Activated CD4-positive, CD25-positive, alpha-beta regulatory T cell treated with anti-CD3 and anti-CD28 coated beads, Interleukin-2, amount 50 U/mL, for 24 hours (primary cell): ENCODE measurements around the gene PMEPA1.

ENCODE experiments used
- ATAC-seq, 2 donors: fragments of 150-1000 bp; cut with Tn5 transposase; one replicate each; pipeline ENCODE4 v1.10.0; 2021; ENCODE audit warnings: mild to moderate bottlenecking in 1 of 2, moderate library complexity in 1 of 2

PMEPA1 gene

DNA sequence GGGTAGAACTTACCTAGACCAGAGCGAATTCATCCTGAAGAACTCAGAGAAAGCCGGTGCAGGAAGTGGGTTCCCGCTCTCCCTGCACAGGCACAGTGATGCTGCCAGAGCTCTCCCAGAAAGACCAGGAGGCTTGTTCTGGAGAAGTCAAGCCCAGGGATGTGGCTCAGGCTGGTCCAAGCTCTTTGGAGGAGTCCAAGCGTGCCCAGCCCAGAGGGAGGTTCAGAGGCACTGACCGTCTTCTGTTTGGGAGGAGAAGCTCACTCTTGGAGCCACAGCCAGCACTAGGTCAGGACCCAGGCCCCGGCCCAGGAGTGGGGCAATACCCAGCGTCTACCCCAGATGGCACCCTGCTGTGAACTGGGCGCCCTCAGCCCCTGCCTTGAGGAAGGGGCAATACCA lies 1.5 kb upstream of the PMEPA1 start:
- no peak for ATAC-seq

- ATAC-seq: no peak
Measured at GRCh38 chr20:57710841-57711240, 1.0 kb upstream of the PMEPA1 start.

DNA sequence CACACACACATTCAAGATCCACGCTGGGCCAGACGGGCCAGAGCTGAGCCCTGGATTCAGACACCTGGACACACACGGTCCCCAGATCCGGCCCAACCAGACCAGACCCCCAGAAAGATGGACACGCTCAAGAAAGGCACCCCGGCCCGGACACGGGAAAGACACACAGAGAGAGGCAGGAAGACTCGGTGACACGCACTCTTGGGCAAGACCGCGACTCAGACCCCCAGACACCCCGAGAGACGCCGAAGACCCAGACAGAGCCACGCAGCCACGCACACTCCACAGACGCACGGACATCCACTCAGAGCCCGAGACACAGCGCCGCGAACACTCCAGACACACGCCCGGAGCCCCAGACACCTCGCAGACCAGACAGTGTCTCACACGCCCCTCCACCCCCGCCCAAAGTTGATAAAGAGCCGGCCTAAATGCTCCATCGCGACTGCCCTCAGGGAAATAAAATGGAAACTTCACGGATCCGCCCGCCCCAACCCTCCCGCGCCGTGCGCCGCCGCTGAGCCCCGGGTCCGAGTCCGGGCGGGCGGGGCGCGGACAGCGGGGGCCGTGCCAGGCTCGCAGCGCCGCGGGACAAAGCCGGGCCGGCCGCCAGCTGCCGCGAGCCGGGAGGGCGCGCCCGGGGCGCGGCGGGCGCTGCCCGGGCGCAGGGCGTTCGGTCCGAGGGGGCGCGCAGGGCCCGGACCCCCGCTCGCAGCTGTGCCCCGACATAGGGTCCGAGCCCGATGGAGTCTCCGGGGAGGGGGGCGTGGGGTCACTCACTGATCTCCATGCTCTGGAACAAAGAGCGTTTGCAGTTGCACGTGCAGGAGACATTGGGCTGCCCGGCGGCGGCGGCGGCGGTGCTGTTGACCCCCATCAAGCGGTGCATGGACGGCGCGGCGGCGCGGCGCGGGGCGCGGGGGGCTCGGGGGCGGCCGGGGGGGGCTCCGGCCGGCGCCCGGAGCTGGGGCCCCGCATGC lies 831 bp downstream of the PMEPA1 start:
- ATAC-seq: no peak

DNA sequence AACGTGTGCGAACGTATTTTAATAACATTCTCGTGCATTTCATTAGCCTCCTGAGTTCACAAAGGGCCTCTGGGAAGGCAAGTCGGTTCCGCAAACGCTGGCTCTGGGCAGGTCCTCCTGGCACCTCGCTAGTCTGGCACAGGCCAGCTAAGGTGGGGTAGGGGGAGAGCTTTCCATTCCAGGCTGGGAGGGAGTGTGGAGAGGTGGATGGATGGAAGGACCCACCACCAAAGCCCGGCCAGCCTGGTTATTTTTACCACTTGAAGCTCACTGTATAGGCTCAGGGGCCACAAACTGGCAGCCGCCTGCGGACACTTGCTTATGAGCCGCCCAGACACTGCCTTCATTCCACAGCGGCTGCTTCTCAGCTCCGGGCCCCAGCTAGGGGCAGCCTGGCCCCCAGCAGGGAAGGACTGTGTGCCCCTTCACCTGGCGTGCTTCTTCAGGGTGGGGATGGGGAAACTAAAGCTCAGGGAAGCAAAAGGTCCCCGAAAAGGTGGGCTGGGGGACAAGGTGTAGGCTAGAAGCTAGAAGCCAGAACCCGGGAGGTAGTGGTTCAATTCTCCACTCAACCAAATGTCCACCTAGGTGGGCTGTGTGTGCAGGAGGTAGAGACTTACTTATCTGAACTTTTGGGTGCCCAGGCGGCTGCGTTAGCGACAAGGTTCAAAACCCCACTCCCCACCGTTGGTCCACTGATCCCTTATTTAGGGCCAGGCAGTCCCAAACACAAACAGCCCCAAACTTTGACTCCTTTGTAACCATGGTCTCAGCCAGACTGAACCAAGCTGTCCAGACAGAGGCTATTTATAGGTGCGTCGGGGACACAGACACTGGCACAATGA lies 1.7 kb downstream of the PMEPA1 start:
- ATAC-seq: no peak

DNA sequence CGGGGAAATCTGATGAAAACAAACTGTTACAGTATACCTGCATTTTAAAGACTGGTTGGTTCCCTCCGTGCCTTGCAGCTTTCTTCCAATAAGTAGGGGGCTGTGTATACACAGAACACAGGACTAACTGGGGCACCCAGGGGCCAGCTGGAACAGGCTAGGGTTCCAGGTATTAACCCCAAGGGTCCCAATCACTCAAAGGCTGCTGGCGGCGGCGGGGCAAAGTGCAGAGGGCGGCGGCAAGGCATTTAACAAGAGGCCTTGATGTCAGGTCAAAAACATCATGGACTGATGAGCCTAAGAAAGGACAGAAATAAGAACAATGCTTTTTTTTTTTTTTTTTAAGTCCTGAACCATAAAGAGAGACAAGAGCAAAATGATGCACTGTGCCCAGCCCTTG lies 2.5 kb downstream of the PMEPA1 start:
- no peak for ATAC-seq

- no peak for ATAC-seq
Measured at GRCh38 chr20:57705127-57705899, 4.5 kb downstream of the PMEPA1 start.

DNA sequence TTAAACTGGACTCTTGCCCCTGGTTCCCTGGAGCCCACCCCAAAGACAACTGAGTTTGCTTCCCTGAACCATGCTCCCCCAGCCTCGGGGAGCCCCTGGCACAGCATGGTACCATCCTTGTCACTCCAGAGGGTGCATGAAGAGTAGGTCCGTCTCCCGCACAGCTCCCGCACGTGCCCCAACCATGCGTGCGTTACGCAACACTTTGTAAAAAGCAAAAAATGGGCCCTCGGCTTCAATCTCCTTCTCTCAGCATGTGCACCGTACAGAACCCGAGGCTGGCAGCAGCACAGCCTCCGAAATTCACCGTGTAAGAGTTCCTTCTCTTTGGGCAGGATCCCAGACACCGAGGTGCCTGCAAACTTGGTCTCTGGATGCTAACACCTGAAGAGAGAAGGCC lies 5.6 kb downstream of the PMEPA1 start:
- no peak for ATAC-seq

- no peak for ATAC-seq
Measured at GRCh38 chr20:57703013-57703412, 6.8 kb downstream of the PMEPA1 start.

GRCh38 chr20:57702521-57702920 lies 7.3 kb downstream of the PMEPA1 start:
- no peak for ATAC-seq

DNA sequence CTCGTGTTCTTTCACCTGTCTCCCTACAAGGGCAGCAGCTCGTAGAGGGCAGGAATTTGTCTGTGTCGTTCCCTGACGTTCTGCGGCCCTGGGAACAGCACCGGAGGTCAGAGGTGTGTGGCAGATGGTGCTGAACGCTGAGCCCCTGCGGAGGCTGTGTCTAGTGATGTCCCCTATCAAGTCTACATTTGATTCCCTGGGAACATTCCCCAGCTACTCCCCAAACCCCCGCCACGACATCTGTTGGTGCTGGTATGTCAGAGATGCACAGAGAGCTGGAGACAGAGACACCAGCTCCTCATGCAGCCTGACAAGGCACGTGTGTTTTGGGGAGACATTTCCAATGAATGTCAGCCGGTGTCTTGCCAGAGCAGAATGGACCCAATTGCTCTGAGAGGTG lies 7.7 kb downstream of the PMEPA1 start:
- no peak for ATAC-seq

- ATAC-seq: no peak
Measured at GRCh38 chr20:57701651-57702050, 8.2 kb downstream of the PMEPA1 start.

GRCh38 chr20:57701090-57701489 lies 8.7 kb downstream of the PMEPA1 start:
- no peak for ATAC-seq

- no peak for ATAC-seq
Measured at GRCh38 chr20:57699395-57699794, 10.4 kb downstream of the PMEPA1 start.

GRCh38 chr20:57698867-57699275 lies 10.9 kb downstream of the PMEPA1 start:
- peak in 1 of 2 donors; percentile 2 for ATAC-seq

GRCh38 chr20:57698116-57698866 lies 11.5 kb downstream of the PMEPA1 start:
- peak; percentile 99 for ATAC-seq

- ATAC-seq: no peak
Measured at GRCh38 chr20:57697543-57697942, 12.3 kb downstream of the PMEPA1 start.

DNA sequence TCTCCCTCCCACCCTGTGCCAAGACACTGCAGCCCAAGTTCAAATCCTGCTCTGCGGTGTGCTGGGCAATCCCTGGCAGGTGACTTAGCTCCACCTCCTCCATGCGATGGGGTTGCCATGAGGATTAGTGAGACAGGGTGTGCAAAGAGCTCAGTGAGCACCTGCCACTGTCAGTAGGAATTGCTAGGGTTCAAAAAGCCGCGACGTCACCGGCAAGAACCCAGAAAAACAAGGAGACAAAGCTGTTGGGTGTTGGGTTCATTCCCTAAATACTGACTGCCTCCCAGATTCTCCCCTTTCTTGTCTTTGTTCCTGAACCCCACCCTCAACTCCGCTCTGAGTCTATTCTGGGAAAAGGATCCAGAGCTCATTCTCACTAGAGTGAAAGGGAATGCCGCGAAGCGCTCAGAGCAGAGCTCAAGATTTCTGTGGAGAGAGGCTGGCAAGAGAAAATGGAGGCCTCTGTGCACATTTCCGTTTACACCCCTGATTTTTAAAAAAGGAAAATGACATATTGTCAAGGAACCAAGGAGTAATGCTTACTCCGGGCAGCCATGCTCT lies 13.3 kb downstream of the PMEPA1 start:
- no peak for ATAC-seq

DNA sequence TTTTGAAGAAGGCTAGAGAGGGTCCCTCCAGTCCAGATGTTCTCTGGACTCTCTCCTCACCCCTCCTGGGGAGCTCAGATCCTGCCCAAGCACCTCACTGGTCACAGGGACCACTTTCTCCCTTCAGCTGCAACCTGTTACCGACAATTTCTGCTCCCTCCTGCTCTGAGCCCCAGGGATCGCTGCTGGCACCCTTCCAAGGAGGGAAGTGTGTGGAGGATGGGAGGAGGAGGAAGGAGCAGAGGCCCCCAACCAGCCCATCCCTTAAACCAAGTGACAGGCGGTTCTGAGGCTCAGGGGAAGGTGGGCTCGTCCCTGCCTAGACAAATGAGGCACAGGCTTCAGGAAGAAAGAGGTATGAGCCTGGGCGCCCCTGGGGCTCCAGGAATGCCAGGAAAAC lies 13.9 kb downstream of the PMEPA1 start:
- ATAC-seq: no peak

- no peak for ATAC-seq
Measured at GRCh38 chr20:57695012-57695411, 14.8 kb downstream of the PMEPA1 start.

DNA sequence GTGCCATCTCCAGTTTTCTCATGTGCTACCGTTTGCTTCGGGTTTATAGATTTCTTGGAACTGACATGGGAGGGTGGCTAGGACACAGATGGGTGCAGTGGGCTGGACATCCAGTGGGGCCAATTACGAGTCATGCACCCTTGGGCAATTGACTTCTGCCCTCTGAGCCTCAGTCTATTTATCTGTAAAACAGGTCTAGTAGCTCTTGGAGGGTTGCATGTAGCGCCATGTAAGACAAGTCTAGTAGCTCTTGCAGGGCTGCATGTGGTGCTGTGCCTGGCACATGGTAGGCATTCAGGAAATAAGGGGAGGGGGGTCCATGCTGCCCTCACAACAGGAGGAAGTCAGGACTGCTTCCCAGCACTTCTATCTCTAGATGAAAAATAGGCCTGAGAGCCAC lies 15.3 kb downstream of the PMEPA1 start:
- ATAC-seq: no peak

DNA sequence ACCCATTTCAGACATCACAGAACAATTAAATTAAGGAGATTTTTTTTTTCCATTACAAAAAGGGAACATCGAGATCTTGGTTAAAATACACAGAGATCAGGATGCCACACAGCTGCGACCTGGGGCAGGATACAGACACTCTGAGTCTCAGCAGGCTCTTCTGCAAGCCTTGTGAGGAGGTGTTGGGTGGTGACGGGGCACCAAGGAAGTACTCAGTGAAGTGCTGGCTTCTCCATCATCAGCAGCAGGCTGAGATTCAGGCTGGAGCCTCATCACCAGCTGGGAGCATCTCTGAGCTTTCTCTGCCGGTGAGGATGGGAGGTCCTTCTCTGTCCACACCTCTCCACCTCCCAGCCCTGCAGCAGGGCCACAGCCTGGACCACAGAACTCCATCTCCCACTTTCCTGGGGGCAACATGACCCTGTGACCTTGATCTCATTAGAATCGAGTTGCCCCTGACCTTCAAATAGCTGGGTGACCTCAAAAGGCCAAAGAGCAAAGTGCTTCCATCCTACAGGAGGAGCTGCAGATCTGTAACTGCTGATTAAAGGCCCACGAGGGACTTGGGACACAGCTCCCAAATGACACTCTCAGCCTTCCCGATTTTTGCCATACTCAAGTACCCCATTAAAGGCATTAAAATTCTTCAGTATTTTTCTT lies 16.0 kb downstream of the PMEPA1 start:
- ATAC-seq: no peak
